Suprapubic skin (tissue), 4 donors: Measurements from ENCODE around the gene CRKL.

Experiments used
- CTCF ChIP-seq, 2 donors: fragments of 200-600 bp in 1 of 2; fragments of 450-650 bp in 1 of 2; sonication (generic) in 1 of 2; IDR thresholded peaks; one replicate each; pipeline ENCODE4 v1.5.1; 2016 to 2019; ENCODE audit warnings: antibody characterized with exemption in 2 of 2, mild to moderate bottlenecking in 1 of 2, moderate library complexity in 1 of 2
- POLR2A ChIP-seq, 2 donors: fragments of 450-650 bp; IDR thresholded peaks; one replicate each; pipeline ENCODE4 v1.6.1; 2017; ENCODE audit warnings: antibody characterized with exemption in 2 of 2, mild to moderate bottlenecking in 2 of 2, moderate library complexity in 2 of 2
- POLR2AphosphoS5 ChIP-seq, 3 donors: sonication (generic); formaldehyde crosslinking; IDR thresholded peaks; one replicate each; pipeline ENCODE4 v1.6.1; 2017; ENCODE audit warnings: antibody characterized with exemption in 3 of 3

- TF ChIP-seq CTCF (IDR thresholded peaks at IDR 0.05) (no peak), POLR2A (IDR thresholded peaks at IDR 0.05) (no peak), POLR2AphosphoS5 (IDR thresholded peaks at IDR 0.05) (no peak)
Observed at GRCh38 chr22:20977516-20978170, 60.4 kb downstream of the CRKL start.
